Measurements from ENCODE around the gene TAAR1.

The TAAR1 gene

GRCh38 chr6:132664309-132665034, 5.5 kb upstream of the TAAR1 start:
- Histone ChIP-seq H3K36me3 (replicated peaks; ENCODE audit: low read depth, low read length) (no peaks in the 10 kb centered on the region), H3K9ac (ENCODE audit: low read length) (no peak overlapping the region), H2AFZ (ENCODE audit: low read depth, low read length) (no peak overlapping the region), H3K4me2 (ENCODE audit: low read length) (no peak overlapping the region), H3K27ac (ENCODE audit: low read length) (no peak overlapping the region), H3K4me3 (ENCODE audit: low read length) (no peak overlapping the region), H3K27me3 (ENCODE audit: low read depth, low read length) (no peaks in the 10 kb centered on the region), H3K79me2 (ENCODE audit: low read length) (no peaks in the 10 kb centered on the region), H4K20me1 (ENCODE audit: insufficient read depth, low read length) (no peaks in the 10 kb centered on the region), H3K4me1 (ENCODE audit: low read length) (peaks cover 7% of the 10 kb centered on the region), H3K9me3 (ENCODE audit: insufficient read depth, low read length) (no peaks in the 10 kb centered on the region)
- TF ChIP-seq CTCF (IDR thresholded peaks at IDR 0.05; ENCODE audit: low read depth, low read length) = no peak
- no peak for TF ChIP-seq EZH2phosphoT487 (IDR thresholded peaks at IDR 0.05; ENCODE audit: low read depth)

DNA sequence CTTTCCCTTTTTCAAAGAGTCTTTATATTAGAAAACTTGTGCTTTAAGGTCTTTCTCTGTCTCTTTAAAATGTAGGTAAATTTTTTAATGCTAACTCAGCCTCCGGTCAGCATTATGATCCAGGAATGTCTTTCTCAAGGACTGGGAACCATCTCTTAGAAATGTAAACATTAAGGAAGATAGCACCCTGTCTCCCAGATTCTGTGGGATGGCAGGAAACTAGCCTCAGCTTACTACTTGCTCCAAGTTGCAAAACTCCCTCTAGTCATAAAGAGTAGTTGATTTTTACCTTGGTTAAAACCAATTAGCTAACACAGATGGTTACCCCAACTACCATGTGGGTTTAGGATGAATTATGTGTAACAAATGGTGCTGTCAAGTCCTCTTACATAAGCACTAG, 4.7 kb upstream of the TAAR1 start:
- Histone ChIP-seq H3K4me3 (ENCODE audit: low read length) (no peak overlapping the region), H3K79me2 (ENCODE audit: low read length) (no peaks in the 10 kb centered on the region), H3K4me1 (ENCODE audit: low read length) (peaks cover 6% of the 10 kb centered on the region), H3K4me2 (ENCODE audit: low read length) (no peak overlapping the region), H3K27me3 (ENCODE audit: low read depth, low read length) (no peaks in the 10 kb centered on the region), H3K9ac (ENCODE audit: low read length) (no peak overlapping the region), H3K27ac (ENCODE audit: low read length) (no peak overlapping the region), H3K9me3 (ENCODE audit: insufficient read depth, low read length) (no peaks in the 10 kb centered on the region), H4K20me1 (ENCODE audit: insufficient read depth, low read length) (no peaks in the 10 kb centered on the region), H3K36me3 (replicated peaks; ENCODE audit: low read depth, low read length) (no peaks in the 10 kb centered on the region), H2AFZ (ENCODE audit: low read depth, low read length) (no peak overlapping the region)
- TF ChIP-seq CTCF (IDR thresholded peaks at IDR 0.05; ENCODE audit: low read depth, low read length) (no peak), EZH2phosphoT487 (IDR thresholded peaks at IDR 0.05; ENCODE audit: low read depth) (no peak)

GRCh38 chr6:132661906-132662305, 2.9 kb upstream of the TAAR1 start:
- peaks cover 6% of the 10 kb centered on the region for H3K4me1 ChIP-seq (ENCODE audit: low read length)
- TF ChIP-seq EZH2phosphoT487 (IDR thresholded peaks at IDR 0.05; ENCODE audit: low read depth) (no peak), CTCF (IDR thresholded peaks at IDR 0.05; ENCODE audit: low read depth, low read length) (no peak)
- H3K4me3 ChIP-seq (ENCODE audit: low read length) = no peak overlapping the region
- H3K27ac ChIP-seq (ENCODE audit: low read length) = no peak overlapping the region
- no peaks in the 10 kb centered on the region for H3K79me2 ChIP-seq (ENCODE audit: low read length)
- no peaks in the 10 kb centered on the region for H3K36me3 ChIP-seq (replicated peaks; ENCODE audit: low read depth, low read length)
- no peaks in the 10 kb centered on the region for H4K20me1 ChIP-seq (ENCODE audit: insufficient read depth, low read length)
- H3K9me3 ChIP-seq (ENCODE audit: insufficient read depth, low read length) = no peaks in the 10 kb centered on the region
- no peak overlapping the region for H3K4me2 ChIP-seq (ENCODE audit: low read length)
- no peak overlapping the region for H3K9ac ChIP-seq (ENCODE audit: low read length)
- no peaks in the 10 kb centered on the region for H3K27me3 ChIP-seq (ENCODE audit: low read depth, low read length)
- no peak overlapping the region for H2AFZ ChIP-seq (ENCODE audit: low read depth, low read length)

GRCh38 chr6:132651062-132651461, 7.9 kb downstream of the TAAR1 start:
- Histone ChIP-seq H4K20me1 (ENCODE audit: insufficient read depth, low read length) (no peaks in the 10 kb centered on the region), H3K9ac (ENCODE audit: low read length) (no peak overlapping the region), H2AFZ (ENCODE audit: low read depth, low read length) (no peak overlapping the region), H3K4me2 (ENCODE audit: low read length) (peak overlapping the region; percentile 62), H3K27me3 (ENCODE audit: low read depth, low read length) (peaks cover 3% of the 10 kb centered on the region; the same call in 1 of the 2 replicates), H3K79me2 (ENCODE audit: low read length) (no peaks in the 10 kb centered on the region), H3K27ac (ENCODE audit: low read length) (peak overlapping the region; percentile 61), H3K36me3 (replicated peaks; ENCODE audit: low read depth, low read length) (peaks cover 5% of the 10 kb centered on the region), H3K9me3 (ENCODE audit: insufficient read depth, low read length) (peaks cover 6% of the 10 kb centered on the region; the same call in 1 of the 2 replicates), H3K4me3 (ENCODE audit: low read length) (no peak overlapping the region), H3K4me1 (ENCODE audit: low read length) (peaks cover 46% of the 10 kb centered on the region)
- no peak for TF ChIP-seq EZH2phosphoT487 (IDR thresholded peaks at IDR 0.05; ENCODE audit: low read depth)
- no peak for TF ChIP-seq CTCF (IDR thresholded peaks at IDR 0.05; ENCODE audit: low read depth, low read length)
